ENCODE measurements around the gene CHRNE.

CHRNE gene

DNA sequence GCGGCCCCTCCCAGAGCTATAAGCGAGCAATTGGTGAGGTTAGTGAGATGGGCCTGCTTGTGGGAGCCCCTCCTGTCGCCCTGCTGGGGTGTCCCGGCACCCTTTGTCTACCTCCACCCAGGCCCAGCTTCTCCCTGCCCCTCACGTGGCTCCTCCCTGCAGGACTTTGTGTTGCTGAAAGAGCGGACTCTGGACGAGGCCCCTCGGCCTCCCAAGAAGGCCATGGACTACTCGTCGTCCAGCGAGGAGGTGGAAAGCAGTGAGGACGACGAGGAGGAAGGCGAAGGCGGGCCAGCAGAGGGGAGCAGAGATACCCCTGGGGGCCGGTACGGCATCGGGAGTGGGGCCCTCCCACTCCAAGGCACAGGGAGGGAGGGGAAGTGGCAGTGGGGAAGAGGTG lies 9.6 kb downstream of the CHRNE start:
- no peaks in the 10 kb centered on the region for H3F3A ChIP-seq (ENCODE audit: low read depth)
- H3K36me3 ChIP-seq (ENCODE audit: insufficient read depth, low read length) = peaks cover 30% of the 10 kb centered on the region; the same call in 1 of the 2 replicates
- no peaks in the 10 kb centered on the region for H3K9me2 ChIP-seq (replicated peaks; ENCODE audit: low read depth, low read length)
- no peaks in the 10 kb centered on the region for H3K79me2 ChIP-seq (ENCODE audit: insufficient read depth, low read length)
- H3K9me3 ChIP-seq (ENCODE audit: insufficient read depth, low read depth, low read length) = no peaks in the 10 kb centered on the region
- H3K4me2 ChIP-seq (ENCODE audit: low read depth, low read length, poor library complexity, severe bottlenecking) = no peak overlapping the region
- no peaks in the 10 kb centered on the region for H4K20me1 ChIP-seq (ENCODE audit: insufficient read depth, low read length, poor library complexity, severe bottlenecking)
- no peaks in the 10 kb centered on the region for H3K27me3 ChIP-seq (ENCODE audit: insufficient read depth, low read length, poor library complexity, severe bottlenecking)
- no peak overlapping the region for H3K9ac ChIP-seq (ENCODE audit: low read depth, low read length, poor library complexity, severe bottlenecking)
- no peak overlapping the region for H2AFZ ChIP-seq (ENCODE audit: low read length)
- TF ChIP-seq EZH2phosphoT487 (IDR thresholded peaks at IDR 0.05; ENCODE audit: borderline replicate concordance) (no peak), CTCF (conservative IDR thresholded peaks at IDR 0.05; ENCODE audit: low read length) (no peak)
- no peaks in the 10 kb centered on the region for H3K4me1 ChIP-seq (ENCODE audit: insufficient read depth, low read length, poor library complexity, severe bottlenecking)
- H3K4me3 ChIP-seq (ENCODE audit: low read length, poor library complexity, severe bottlenecking) = no peak overlapping the region

GRCh38 chr17:4892499-4893221 lies 10.2 kb downstream of the CHRNE start:
- Histone ChIP-seq H3K9ac (ENCODE audit: low read depth, low read length, poor library complexity, severe bottlenecking) (no peak overlapping the region), H3F3A (ENCODE audit: low read depth) (no peaks in the 10 kb centered on the region), H3K9me2 (replicated peaks; ENCODE audit: low read depth, low read length) (no peaks in the 10 kb centered on the region), H3K79me2 (ENCODE audit: insufficient read depth, low read length) (no peaks in the 10 kb centered on the region), H3K4me1 (ENCODE audit: insufficient read depth, low read length, poor library complexity, severe bottlenecking) (no peaks in the 10 kb centered on the region), H3K27me3 (ENCODE audit: insufficient read depth, low read length, poor library complexity, severe bottlenecking) (no peaks in the 10 kb centered on the region), H3K4me2 (ENCODE audit: low read depth, low read length, poor library complexity, severe bottlenecking) (no peak overlapping the region), H3K9me3 (ENCODE audit: insufficient read depth, low read depth, low read length) (no peaks in the 10 kb centered on the region), H2AFZ (ENCODE audit: low read length) (no peak overlapping the region), H3K4me3 (ENCODE audit: low read length, poor library complexity, severe bottlenecking) (no peak overlapping the region), H3K36me3 (ENCODE audit: insufficient read depth, low read length) (peaks cover 30% of the 10 kb centered on the region; the same call in 1 of the 2 replicates), H4K20me1 (ENCODE audit: insufficient read depth, low read length, poor library complexity, severe bottlenecking) (no peaks in the 10 kb centered on the region)
- TF ChIP-seq CTCF (conservative IDR thresholded peaks at IDR 0.05; ENCODE audit: low read length) = no peak
- no peak for TF ChIP-seq EZH2phosphoT487 (IDR thresholded peaks at IDR 0.05; ENCODE audit: borderline replicate concordance)

DNA sequence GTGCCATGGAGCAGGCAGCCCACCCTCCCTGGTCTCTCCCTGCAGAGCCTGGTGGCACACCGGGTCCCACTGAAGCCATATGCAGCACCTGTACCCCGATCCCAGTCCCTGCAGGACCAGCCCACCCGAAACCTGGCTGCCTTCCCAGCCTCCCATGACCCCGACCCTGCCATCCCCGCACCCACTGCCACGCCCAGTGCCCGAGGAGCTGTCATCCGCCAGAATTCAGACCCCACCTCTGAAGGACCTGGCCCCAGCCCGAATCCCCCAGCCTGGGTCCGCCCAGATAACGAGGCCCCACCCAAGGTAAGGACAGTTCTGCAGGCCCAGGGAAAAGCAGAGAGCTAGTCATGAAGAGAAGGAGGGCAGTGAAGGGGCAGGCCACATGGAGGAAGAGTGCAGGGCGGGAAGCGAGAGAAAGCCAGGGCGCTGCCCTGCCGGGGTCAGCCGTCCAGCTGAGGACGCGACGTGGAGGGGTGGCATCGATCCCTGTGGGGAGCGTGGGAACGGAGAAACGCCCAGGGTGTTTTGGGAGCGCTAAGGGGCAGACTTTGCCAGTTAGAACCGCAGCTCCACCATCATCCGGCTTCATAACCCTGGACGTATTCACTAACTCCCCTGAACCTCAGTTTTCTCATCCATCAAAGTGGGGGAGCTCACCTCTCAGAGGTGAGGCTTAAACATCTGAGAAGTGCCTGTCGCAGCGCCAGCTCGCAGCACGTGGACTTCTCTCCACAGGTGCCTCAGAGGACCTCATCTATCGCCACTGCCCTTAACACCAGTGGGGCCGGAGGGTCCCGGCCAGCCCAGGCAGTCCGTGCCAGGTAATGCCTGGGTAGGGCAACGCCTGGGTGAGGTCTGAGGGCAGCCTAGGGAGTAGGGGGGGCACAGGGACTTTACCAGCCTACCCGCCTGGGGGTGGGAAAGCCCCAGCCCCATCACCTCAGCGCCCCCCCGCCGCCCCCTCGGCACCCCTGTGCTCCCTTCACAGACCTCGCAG lies 11.2 kb downstream of the CHRNE start:
- H3K27me3 ChIP-seq (ENCODE audit: insufficient read depth, low read length, poor library complexity, severe bottlenecking) = no peaks in the 10 kb centered on the region
- TF ChIP-seq EZH2phosphoT487 (IDR thresholded peaks at IDR 0.05; ENCODE audit: borderline replicate concordance) = no peak
- TF ChIP-seq CTCF (conservative IDR thresholded peaks at IDR 0.05; ENCODE audit: low read length) = no peak
- H2AFZ ChIP-seq (ENCODE audit: low read length) = no peak overlapping the region
- H3K36me3 ChIP-seq (ENCODE audit: insufficient read depth, low read length) = peaks cover 37% of the 10 kb centered on the region; the same call in 1 of the 2 replicates
- H3K9me2 ChIP-seq (replicated peaks; ENCODE audit: low read depth, low read length) = no peaks in the 10 kb centered on the region
- H3K4me2 ChIP-seq (ENCODE audit: low read depth, low read length, poor library complexity, severe bottlenecking) = no peak overlapping the region
- no peaks in the 10 kb centered on the region for H3K9me3 ChIP-seq (ENCODE audit: insufficient read depth, low read depth, low read length)
- no peak overlapping the region for H3K9ac ChIP-seq (ENCODE audit: low read depth, low read length, poor library complexity, severe bottlenecking)
- no peaks in the 10 kb centered on the region for H3K79me2 ChIP-seq (ENCODE audit: insufficient read depth, low read length)
- H3K4me1 ChIP-seq (ENCODE audit: insufficient read depth, low read length, poor library complexity, severe bottlenecking) = no peaks in the 10 kb centered on the region
- no peaks in the 10 kb centered on the region for H4K20me1 ChIP-seq (ENCODE audit: insufficient read depth, low read length, poor library complexity, severe bottlenecking)
- H3K4me3 ChIP-seq (ENCODE audit: low read length, poor library complexity, severe bottlenecking) = no peak overlapping the region
- H3F3A ChIP-seq (ENCODE audit: low read depth) = no peaks in the 10 kb centered on the region
